Breast epithelium (tissue), 4 donors: ENCODE data around the gene MAGT1. TPM values are rescaled to one million over a fixed set of nuclear protein-coding genes. Genes with fewer than 3 reads are reported as not detected.

Experiments used
- DNase-seq, 2 donors: peaks; one replicate each; pipeline ENCODE4 v3.0.0-alpha.2; 2019; ENCODE audit warnings: low spot score in 2 of 2
- H3K27ac ChIP-seq, 2 donors: fragments of 200-600 bp; sonication (generic) in 1 of 2; one replicate each; pipeline ENCODE4 v1.5.1; 2016 to 2019; ENCODE audit warnings: mild to moderate bottlenecking in 1 of 2
- H3K27me3 ChIP-seq, 2 donors: fragments of 200-600 bp; sonication (generic) in 1 of 2; one replicate each; pipeline versions ENCODE4 v1.5.1 to v1.6.0; 2017 to 2019; ENCODE audit warnings: control low read depth in 1 of 2, mild to moderate bottlenecking in 1 of 2
- H3K36me3 ChIP-seq: fragments of 200-600 bp; one replicate; pipeline ENCODE4 v1.5.1; 2019
- H3K4me1 ChIP-seq, 2 donors: fragments of 200-600 bp; sonication (generic); one replicate each; pipeline ENCODE4 v1.5.1; 2016 to 2019; ENCODE audit warnings: control low read depth in 1 of 2
- H3K4me3 ChIP-seq, 3 donors: fragments of 200-600 bp; sonication (generic); 1 replicate in 2 of 3; 2 replicates in 1 of 3; pipeline ENCODE4 v1.5.1; 2016 to 2019; ENCODE audit warnings: mild to moderate bottlenecking in 3 of 3, moderate library complexity in 2 of 3
- H3K9me3 ChIP-seq, 2 donors: fragments of 200-600 bp; sonication (generic) in 1 of 2; one replicate each; pipeline ENCODE4 v1.5.1; 2016 to 2019; ENCODE audit warnings: control low read depth in 1 of 2
- CTCF ChIP-seq, 3 donors: fragments of 450-650 bp; IDR thresholded peaks; one replicate each; pipeline ENCODE4 v1.5.1; 2016 to 2017; ENCODE audit warnings: antibody characterized with exemption in 3 of 3, mild to moderate bottlenecking in 3 of 3, moderate library complexity in 3 of 3
- POLR2A ChIP-seq: fragments of 450-650 bp; IDR thresholded peaks from one replicate; pipeline ENCODE4 v1.6.1; 2016; ENCODE audit warnings: antibody characterized with exemption, mild to moderate bottlenecking, moderate library complexity
- POLR2AphosphoS5 ChIP-seq, 3 donors: sonication (generic); formaldehyde crosslinking; IDR thresholded peaks; one replicate each; pipeline ENCODE4 v1.6.1; 2017; ENCODE audit warnings: antibody characterized with exemption in 3 of 3
- intact Hi-C: fragments of 100-400 bp; cut with DNase I; formaldehyde crosslinking; loops from one replicate; pipeline ENCODE4 v1.15.1; 2023; ENCODE audit warnings: low total_unique reads
- total RNA-seq, 3 donors: library from RNA; depleted of rRNA; stranded (reverse); fragments of >200 nt; gene quantifications; one replicate each; pipeline ENCODE4 v1.1.0, GENCODE V29; 2016

The MAGT1 gene
- total RNA-seq, 3 donors from 2014 or later = 38.4 to 55.9 (median 54.7) TPM

DNA sequence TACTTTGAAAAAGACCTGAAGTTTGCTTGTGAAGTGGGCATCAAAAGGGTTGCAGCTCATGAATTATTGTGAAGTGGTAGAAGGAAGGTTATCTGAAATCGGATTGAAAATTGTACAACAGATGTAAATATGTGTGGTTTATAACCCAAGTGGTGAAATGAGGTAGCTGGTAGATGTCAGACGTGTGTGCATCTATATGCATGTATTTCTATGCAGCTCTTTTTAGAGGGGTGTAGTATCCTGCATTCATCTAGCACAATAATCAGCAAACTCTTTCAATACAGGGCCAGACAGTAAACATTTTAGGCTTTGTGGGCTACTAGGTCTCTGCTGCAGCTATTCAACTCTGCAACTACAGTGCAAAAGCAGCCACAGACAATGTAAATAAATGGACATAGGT lies 118.6 kb downstream of the MAGT1 start:
- no peak overlapping the region for H3K4me3 ChIP-seq
- intact Hi-C loops = no loop called here
- no peaks in the 10 kb centered on the region for H3K9me3 ChIP-seq
- no peaks in the 10 kb centered on the region for H3K4me1 ChIP-seq
- TF ChIP-seq POLR2A (no peak), CTCF (IDR thresholded peaks at IDR 0.05) (no peak), POLR2AphosphoS5 (IDR thresholded peaks at IDR 0.05) (no peak)
- peaks cover 0 to 4% of the 10 kb centered on the region in 2 donors for H3K27me3 ChIP-seq
- DNase-seq = no peak
- H3K27ac ChIP-seq = no peak overlapping the region
- H3K36me3 ChIP-seq = no peaks in the 10 kb centered on the region

Other genes starting within 250 kb of the MAGT1 start
- gene ATRX, start 109.2 kb downstream of the MAGT1 start, total RNA-seq = 100 to 1,000 TPM in 2 of 3 donors, 10 to 100 TPM in 1; 87.1 to 137 (median 125) TPM
- gene COX7B, start 4.0 kb upstream of the MAGT1 start, total RNA-seq = 100 to 1,000 TPM; 219 to 412 (median 261) TPM
- gene ATP7A, start 15.3 kb upstream of the MAGT1 start, total RNA-seq = 10 to 100 TPM in 2 of 3 donors, 1 to 10 TPM in 1; 9.4 to 23.7 (median 16.4) TPM
- not detected for gene PGAM4, start 74.2 kb upstream of the MAGT1 start, total RNA-seq
- gene PGK1, start 208.8 kb upstream of the MAGT1 start, total RNA-seq = 100 to 1,000 TPM; 122 to 149 (median 126) TPM
- gene TAF9B, start 244.2 kb upstream of the MAGT1 start, total RNA-seq = 10 to 100 TPM; 24.8 to 40.8 (median 25.2) TPM